ENCODE data around the gene RAC3.

Gene RAC3

DNA sequence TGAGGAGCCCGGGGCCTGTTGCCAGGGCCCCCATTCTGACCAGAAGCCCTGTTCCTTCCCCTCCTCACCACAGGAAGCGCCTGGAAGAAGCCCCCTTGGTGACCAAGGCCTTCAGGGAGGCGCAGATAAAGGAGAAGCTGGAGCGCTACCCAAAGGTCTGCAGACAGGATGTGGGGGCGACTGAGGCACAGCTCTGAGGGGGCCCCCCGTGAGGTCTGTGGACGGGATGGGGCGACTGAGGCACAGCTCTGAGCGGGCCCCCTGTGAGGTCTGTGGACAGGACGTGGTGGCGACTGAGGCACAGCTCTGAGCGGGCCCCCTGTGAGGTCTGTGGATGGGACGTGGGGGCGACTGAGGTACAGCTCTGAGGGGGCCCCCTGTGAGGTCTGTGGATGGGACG lies 22.1 kb upstream of the RAC3 start:
- H3K4me3 ChIP-seq (ENCODE audit: insufficient read length, low read depth): no peak overlapping the region
- no peak for DNase-seq (ENCODE audit: low read depth, low spot score)
- no peak overlapping the region for H3K9ac ChIP-seq (ENCODE audit: insufficient read length, low read depth)
- H3K36me3 ChIP-seq (ENCODE audit: insufficient read depth, insufficient read length, low read length): peaks cover 37% of the 10 kb centered on the region
- no peaks in the 10 kb centered on the region for H3K27me3 ChIP-seq (ENCODE audit: insufficient read depth, insufficient read length)
- H3K9me3 ChIP-seq (ENCODE audit: insufficient read depth, low read length): no peaks in the 10 kb centered on the region
- H3K4me1 ChIP-seq (ENCODE audit: insufficient read depth, insufficient read length): peaks cover 45% of the 10 kb centered on the region
- TF ChIP-seq YY1 (IDR thresholded peaks at IDR 0.05; ENCODE audit: insufficient read depth, insufficient read length): no peak
- no peak for TF ChIP-seq SUZ12 (IDR thresholded peaks at IDR 0.05; ENCODE audit: extremely low read depth, insufficient read depth, insufficient read length)
- no peak for TF ChIP-seq ZNF274 (IDR thresholded peaks at IDR 0.05; ENCODE audit: low read depth, low read length)

DNA sequence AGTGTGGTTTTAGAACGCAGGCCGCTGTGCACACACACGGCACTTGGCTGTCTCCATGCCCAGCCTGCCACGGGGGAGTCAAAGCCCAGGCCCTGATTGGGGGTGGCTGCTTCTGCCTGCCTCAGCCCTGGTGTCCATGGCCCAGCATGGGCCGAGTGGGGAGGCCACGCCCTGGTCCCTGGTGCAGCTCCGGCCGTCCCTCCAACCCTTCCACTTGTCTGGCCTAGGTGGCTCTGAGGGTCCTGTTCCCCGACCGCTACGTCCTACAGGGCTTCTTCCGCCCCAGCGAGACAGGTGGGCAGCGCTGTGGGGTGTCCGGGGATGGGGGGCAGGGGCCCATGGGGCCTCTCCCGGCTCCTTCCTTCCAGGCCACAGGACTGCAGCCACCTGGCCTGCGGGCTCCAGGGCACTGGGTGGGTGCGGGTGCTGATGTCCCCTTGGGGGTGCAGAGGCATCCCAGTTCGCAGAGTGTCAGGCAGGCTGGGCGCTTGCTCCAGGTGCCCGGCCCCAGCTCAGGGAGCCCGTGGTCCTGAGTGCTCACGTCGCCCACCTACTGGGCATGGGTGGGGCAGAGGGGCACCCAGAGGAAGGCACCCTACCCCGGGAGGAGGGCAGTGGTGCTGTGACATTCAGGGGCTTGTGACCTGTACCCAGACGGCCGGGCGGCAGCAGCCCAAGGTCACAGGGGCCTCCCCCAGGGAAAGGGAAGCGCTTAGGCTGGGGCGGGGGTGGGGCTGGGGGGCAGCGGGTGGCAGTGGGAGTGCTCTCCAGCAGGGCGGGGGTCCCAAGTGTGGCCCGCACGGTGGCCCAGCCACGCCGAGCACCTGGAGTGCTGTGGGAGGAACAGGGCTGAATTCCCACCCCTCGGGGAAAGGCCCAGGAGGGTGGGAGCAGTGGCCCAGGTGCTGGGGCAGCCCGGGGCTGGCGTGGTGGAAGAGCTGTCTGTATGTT lies 20.6 kb upstream of the RAC3 start:
- no peaks in the 10 kb centered on the region for H3K27me3 ChIP-seq (ENCODE audit: insufficient read depth, insufficient read length)
- TF ChIP-seq YY1 (IDR thresholded peaks at IDR 0.05; ENCODE audit: insufficient read depth, insufficient read length): no peak
- no peak for TF ChIP-seq ZNF274 (IDR thresholded peaks at IDR 0.05; ENCODE audit: low read depth, low read length)
- TF ChIP-seq SUZ12 (IDR thresholded peaks at IDR 0.05; ENCODE audit: extremely low read depth, insufficient read depth, insufficient read length): no peak

DNA sequence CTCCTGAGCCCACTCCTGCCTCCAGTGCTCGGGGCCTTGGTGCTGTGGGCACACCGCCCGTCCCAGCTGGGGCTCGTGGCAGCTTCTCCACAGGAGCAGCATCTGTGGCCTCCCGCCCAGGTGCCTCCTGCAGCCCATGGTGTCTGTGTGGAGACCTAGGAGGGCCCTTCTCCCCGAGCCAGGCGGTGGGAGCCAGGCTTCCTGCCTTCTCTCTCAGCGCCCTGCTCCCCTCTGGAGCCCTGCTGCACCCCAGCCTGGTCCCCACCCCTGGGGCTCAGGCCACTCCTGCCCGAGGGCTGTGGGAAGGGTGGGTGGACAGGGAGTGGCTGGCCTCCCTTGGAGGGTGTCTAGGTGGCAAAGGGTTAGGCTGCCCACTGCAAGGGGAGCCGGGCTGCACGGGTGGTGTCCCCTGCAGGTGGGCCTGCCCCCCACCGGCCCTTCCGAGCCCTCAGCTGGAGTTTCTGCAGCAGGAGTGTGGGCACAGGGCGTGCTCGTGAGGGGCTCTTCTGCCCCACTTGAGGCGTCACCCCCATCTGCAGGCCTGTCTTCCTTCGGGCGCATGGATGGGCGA lies 19.8 kb upstream of the RAC3 start:
- DNase-seq (ENCODE audit: low read depth, low spot score): no peak
- Histone ChIP-seq H3K27me3 (ENCODE audit: insufficient read depth, insufficient read length) (no peaks in the 10 kb centered on the region), H3K36me3 (ENCODE audit: insufficient read depth, insufficient read length, low read length) (peaks cover 42% of the 10 kb centered on the region), H3K4me1 (ENCODE audit: insufficient read depth, insufficient read length) (peaks cover 46% of the 10 kb centered on the region), H3K4me3 (ENCODE audit: insufficient read length, low read depth) (no peak overlapping the region), H3K9ac (ENCODE audit: insufficient read length, low read depth) (peak overlapping the region; percentile 79), H3K9me3 (ENCODE audit: insufficient read depth, low read length) (no peaks in the 10 kb centered on the region)
- TF ChIP-seq ZNF274 (IDR thresholded peaks at IDR 0.05; ENCODE audit: low read depth, low read length) (no peak), SUZ12 (IDR thresholded peaks at IDR 0.05; ENCODE audit: extremely low read depth, insufficient read depth, insufficient read length) (no peak)

More for the DNA sequence above, 20.6 kb upstream of the RAC3 start:
- H3K4me1 ChIP-seq (ENCODE audit: insufficient read depth, insufficient read length): peaks cover 46% of the 10 kb centered on the region
- H3K9ac ChIP-seq (ENCODE audit: insufficient read length, low read depth): no peak overlapping the region
- no peak overlapping the region for H3K4me3 ChIP-seq (ENCODE audit: insufficient read length, low read depth)
- peaks cover 41% of the 10 kb centered on the region for H3K36me3 ChIP-seq (ENCODE audit: insufficient read depth, insufficient read length, low read length)
- H3K9me3 ChIP-seq (ENCODE audit: insufficient read depth, low read length): no peaks in the 10 kb centered on the region
- no peak for DNase-seq (ENCODE audit: low read depth, low spot score)

DNA sequence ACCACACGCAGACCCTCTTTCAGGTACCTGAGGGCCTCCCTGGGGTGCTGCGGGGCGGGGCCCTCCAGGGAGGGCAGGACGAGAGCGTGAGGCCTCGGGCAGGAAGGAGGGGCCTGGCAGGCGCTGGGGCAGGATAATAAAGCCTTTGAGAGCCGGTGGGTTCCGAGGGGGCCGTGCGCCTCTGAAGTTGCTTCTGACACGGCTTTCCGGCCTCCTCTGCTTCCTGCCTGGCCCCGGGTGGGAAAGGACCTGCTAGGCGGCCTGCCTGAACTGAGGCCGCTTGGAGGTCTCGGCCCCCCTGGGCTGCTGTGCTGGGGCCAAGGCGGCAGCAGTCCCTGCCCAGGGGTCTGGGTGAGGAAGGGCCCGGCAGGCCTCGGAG lies 19.2 kb upstream of the RAC3 start:
- no peak for DNase-seq (ENCODE audit: low read depth, low spot score)
- peak overlapping the region; percentile 79 for H3K9ac ChIP-seq (ENCODE audit: insufficient read length, low read depth)
- H3K9me3 ChIP-seq (ENCODE audit: insufficient read depth, low read length): no peaks in the 10 kb centered on the region
- TF ChIP-seq SUZ12 (IDR thresholded peaks at IDR 0.05; ENCODE audit: extremely low read depth, insufficient read depth, insufficient read length): no peak
- TF ChIP-seq ZNF274 (IDR thresholded peaks at IDR 0.05; ENCODE audit: low read depth, low read length): no peak
- TF ChIP-seq YY1 (IDR thresholded peaks at IDR 0.05; ENCODE audit: insufficient read depth, insufficient read length): no peak
- no peak overlapping the region for H3K4me3 ChIP-seq (ENCODE audit: insufficient read length, low read depth)
- peaks cover 46% of the 10 kb centered on the region for H3K36me3 ChIP-seq (ENCODE audit: insufficient read depth, insufficient read length, low read length)
- H3K27me3 ChIP-seq (ENCODE audit: insufficient read depth, insufficient read length): no peaks in the 10 kb centered on the region
- H3K4me1 ChIP-seq (ENCODE audit: insufficient read depth, insufficient read length): peaks cover 45% of the 10 kb centered on the region

DNA sequence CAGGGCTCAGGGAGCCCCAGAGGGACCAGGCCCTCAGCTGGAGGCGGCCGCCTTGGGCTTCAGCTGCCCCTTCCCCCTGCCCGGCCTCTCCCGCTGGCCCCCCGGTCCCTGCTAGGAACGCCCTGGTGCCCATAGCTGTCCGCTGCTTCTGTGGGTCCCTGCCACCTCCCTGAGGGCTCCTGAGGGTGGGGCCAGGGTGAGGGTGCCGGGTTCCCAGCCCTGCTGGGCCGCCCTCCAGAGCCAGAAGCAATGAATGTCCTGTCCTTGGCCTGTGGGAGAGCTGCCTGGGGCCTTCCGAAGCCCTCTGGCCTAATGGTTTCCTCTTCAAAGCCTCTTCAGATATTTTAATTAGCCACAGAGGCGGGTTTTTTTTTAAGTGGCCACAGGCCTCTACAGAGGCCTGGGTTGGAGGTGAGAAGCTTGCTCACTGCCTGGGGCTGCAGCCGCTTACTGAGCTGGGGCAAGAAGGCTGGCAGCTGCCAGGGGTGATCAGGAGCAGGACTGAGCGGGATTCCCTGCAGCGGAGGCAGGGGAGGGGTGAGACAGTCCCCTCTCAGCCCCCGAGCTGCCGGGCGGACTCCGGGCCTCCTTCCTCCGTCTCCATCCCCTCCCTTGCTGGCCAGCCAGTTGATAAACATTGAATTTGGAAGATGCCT lies 18.7 kb upstream of the RAC3 start:
- no peaks in the 10 kb centered on the region for H3K27me3 ChIP-seq (ENCODE audit: insufficient read depth, insufficient read length)
- H3K4me3 ChIP-seq (ENCODE audit: insufficient read length, low read depth): no peak overlapping the region
- no peak for DNase-seq (ENCODE audit: low read depth, low spot score)
- TF ChIP-seq ZNF274 (IDR thresholded peaks at IDR 0.05; ENCODE audit: low read depth, low read length) (no peak), SUZ12 (IDR thresholded peaks at IDR 0.05; ENCODE audit: extremely low read depth, insufficient read depth, insufficient read length) (no peak), YY1 (IDR thresholded peaks at IDR 0.05; ENCODE audit: insufficient read depth, insufficient read length) (no peak)
- H3K36me3 ChIP-seq (ENCODE audit: insufficient read depth, insufficient read length, low read length): peaks cover 47% of the 10 kb centered on the region
- no peaks in the 10 kb centered on the region for H3K9me3 ChIP-seq (ENCODE audit: insufficient read depth, low read length)
- H3K4me1 ChIP-seq (ENCODE audit: insufficient read depth, insufficient read length): peaks cover 40% of the 10 kb centered on the region
- H3K9ac ChIP-seq (ENCODE audit: insufficient read length, low read depth): peak overlapping the region; percentile 79

DNA sequence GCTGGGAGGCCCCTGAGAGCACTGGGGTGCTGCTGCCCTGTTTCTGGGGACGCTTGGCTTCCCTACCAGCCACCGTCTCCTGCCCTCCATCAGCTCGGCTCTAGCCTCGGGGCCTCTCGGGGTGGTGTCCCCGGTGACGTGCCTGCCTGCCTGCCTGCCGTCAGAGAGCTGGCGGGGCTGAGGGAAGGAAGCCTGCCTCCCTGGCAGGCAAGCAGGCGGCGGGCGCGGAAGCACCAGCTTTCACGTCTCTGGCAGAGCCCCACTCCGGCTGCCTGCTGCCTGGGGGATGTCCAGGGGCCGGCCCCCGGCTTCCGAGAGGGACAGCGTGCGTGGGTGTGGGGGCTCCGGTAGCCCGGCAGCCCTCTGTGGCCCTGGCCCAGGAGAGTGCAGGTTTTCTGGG lies 18.1 kb upstream of the RAC3 start:
- peaks cover 52% of the 10 kb centered on the region for H3K36me3 ChIP-seq (ENCODE audit: insufficient read depth, insufficient read length, low read length)
- H3K27me3 ChIP-seq (ENCODE audit: insufficient read depth, insufficient read length): no peaks in the 10 kb centered on the region
- no peak overlapping the region for H3K4me3 ChIP-seq (ENCODE audit: insufficient read length, low read depth)
- H3K4me1 ChIP-seq (ENCODE audit: insufficient read depth, insufficient read length): peaks cover 36% of the 10 kb centered on the region
- H3K9ac ChIP-seq (ENCODE audit: insufficient read length, low read depth): peak overlapping the region; percentile 74
- TF ChIP-seq SUZ12 (IDR thresholded peaks at IDR 0.05; ENCODE audit: extremely low read depth, insufficient read depth, insufficient read length): no peak
- no peak for TF ChIP-seq ZNF274 (IDR thresholded peaks at IDR 0.05; ENCODE audit: low read depth, low read length)
- TF ChIP-seq YY1 (IDR thresholded peaks at IDR 0.05; ENCODE audit: insufficient read depth, insufficient read length): no peak
- no peak for DNase-seq (ENCODE audit: low read depth, low spot score)
- H3K9me3 ChIP-seq (ENCODE audit: insufficient read depth, low read length): no peaks in the 10 kb centered on the region
